ENCODE measurements around the gene PRRT2. TPM values are rescaled to one million over a fixed set of nuclear protein-coding genes. Genes with fewer than 3 reads are reported as not detected.

The PRRT2 gene
- total and polyA plus RNA-seq, 8 donors, result 0.35 to 3.2 (median 0.70) TPM

DNA sequence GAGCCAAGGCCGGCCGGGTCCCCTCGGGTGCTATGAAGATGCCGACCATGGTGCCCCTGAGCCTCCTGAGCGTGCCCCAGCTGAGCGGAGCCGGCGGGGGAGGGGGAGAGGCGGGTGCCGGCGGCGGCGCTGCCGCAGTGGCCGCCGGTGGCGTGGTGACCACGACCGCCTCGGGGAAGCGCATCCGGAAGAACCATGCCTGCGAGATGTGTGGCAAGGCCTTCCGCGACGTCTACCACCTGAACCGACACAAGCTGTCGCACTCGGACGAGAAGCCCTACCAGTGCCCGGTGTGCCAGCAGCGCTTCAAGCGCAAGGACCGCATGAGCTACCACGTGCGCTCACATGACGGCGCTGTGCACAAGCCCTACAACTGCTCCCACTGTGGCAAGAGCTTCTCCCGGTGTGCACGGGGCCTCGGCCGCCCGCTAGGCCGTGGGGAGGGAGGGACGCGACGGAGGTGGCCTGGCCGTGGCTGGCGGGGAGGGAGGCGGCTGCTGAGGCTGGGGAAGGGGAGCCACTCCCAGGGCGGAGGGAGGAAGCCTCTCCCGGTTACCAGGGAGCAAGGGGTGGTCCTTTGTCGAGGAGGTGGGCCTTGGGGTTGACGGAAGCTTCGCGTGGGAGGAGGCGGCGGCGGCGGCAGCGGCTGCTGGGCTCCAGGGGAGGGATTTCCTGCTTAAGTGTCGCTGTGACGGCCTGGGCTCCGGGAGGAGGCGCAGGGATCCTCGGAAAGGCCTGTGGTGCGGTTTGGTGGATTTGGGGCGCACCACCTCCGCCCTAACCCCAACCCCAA is 4.4 kb upstream of the PRRT2 start:
- no peaks in the 10 kb centered on the region for H3K36me3 ChIP-seq
- peaks cover 0 to 20% (median 0%) of the 10 kb centered on the region in 3 donors for H3K4me1 ChIP-seq
- no peaks in the 10 kb centered on the region for H3K27me3 ChIP-seq
- peak; percentile 76 to 90 (median 78) for DNase-seq
- H3K4me3 ChIP-seq, result peak overlapping the region; percentile 6 to 60 (median 30)
- peak overlapping the region; percentile 47 to 86 (median 71) for H3K27ac ChIP-seq
- H3K9me3 ChIP-seq, result no peaks in the 10 kb centered on the region
- ATAC-seq, result peak in 3 of 4 donors; percentile 2 to 8 (median 3)
- FAIRE-seq, result no peak
- WGBS, 2 donors, result 31 to 34% methylated on average over 62 to 69 of the region's 69 CpGs
- TF ChIP-seq, protein P1, sequence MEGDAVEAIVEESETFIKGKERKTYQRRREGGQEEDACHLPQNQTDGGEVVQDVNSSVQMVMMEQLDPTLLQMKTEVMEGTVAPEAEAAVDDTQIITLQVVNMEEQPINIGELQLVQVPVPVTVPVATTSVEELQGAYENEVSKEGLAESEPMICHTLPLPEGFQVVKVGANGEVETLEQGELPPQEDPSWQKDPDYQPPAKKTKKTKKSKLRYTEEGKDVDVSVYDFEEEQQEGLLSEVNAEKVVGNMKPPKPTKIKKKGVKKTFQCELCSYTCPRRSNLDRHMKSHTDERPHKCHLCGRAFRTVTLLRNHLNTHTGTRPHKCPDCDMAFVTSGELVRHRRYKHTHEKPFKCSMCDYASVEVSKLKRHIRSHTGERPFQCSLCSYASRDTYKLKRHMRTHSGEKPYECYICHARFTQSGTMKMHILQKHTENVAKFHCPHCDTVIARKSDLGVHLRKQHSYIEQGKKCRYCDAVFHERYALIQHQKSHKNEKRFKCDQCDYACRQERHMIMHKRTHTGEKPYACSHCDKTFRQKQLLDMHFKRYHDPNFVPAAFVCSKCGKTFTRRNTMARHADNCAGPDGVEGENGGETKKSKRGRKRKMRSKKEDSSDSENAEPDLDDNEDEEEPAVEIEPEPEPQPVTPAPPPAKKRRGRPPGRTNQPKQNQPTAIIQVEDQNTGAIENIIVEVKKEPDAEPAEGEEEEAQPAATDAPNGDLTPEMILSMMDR (IDR thresholded peaks at IDR 0.05), result peak in 1 of 4 donors; percentile 13
- intact Hi-C loops (cut with DNase I), result no loop called here

DNA sequence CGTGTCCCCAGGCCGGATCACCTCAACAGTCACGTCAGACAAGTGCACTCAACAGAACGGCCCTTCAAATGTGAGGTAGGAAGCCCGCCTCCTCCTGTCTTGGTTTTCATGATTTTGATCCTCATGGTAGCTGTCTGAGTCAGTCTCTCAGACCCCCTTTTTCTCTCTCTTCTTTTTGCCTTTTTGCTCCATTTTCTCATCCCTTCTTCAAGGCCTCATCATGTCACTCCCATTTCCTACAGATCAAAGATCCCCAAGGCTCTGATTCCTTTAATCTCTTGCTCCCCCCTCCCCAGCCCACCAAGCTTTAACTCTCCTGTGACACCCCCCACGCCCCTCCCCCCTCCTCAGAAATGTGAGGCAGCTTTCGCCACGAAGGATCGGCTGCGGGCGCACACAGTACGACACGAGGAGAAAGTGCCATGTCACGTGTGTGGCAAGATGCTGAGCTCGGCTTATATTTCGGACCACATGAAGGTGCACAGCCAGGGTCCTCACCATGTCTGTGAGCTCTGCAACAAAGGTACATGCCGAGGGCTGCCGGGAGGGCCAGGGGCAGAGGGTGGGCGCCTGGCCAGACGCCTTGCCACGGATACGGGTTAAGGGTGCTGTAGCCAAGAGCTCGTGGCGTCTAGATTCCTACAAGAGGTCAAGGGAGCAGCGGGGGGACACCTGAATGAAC is 3.6 kb upstream of the PRRT2 start:
- H3K9me3 ChIP-seq, result no peaks in the 10 kb centered on the region
- H3K36me3 ChIP-seq, result no peaks in the 10 kb centered on the region
- peaks cover 0 to 20% (median 0%) of the 10 kb centered on the region in 3 donors for H3K4me1 ChIP-seq
- intact Hi-C loops (cut with DNase I), result no loop called here
- DNase-seq, result peak in 4 of 6 donors; percentile 37 to 81 (median 54)
- no peaks in the 10 kb centered on the region for H3K27me3 ChIP-seq
- TF ChIP-seq, protein P1 (IDR thresholded peaks at IDR 0.05), result no peak
- FAIRE-seq, result no peak
- peak overlapping the region; percentile 47 to 86 (median 71) for H3K27ac ChIP-seq
- 69 to 71% methylated on average over 25 of the region's 25 CpGs for WGBS, 2 donors
- no peak for ATAC-seq
- peak overlapping the region in 2 of 4 donors; percentile 55 to 60 for H3K4me3 ChIP-seq

DNA sequence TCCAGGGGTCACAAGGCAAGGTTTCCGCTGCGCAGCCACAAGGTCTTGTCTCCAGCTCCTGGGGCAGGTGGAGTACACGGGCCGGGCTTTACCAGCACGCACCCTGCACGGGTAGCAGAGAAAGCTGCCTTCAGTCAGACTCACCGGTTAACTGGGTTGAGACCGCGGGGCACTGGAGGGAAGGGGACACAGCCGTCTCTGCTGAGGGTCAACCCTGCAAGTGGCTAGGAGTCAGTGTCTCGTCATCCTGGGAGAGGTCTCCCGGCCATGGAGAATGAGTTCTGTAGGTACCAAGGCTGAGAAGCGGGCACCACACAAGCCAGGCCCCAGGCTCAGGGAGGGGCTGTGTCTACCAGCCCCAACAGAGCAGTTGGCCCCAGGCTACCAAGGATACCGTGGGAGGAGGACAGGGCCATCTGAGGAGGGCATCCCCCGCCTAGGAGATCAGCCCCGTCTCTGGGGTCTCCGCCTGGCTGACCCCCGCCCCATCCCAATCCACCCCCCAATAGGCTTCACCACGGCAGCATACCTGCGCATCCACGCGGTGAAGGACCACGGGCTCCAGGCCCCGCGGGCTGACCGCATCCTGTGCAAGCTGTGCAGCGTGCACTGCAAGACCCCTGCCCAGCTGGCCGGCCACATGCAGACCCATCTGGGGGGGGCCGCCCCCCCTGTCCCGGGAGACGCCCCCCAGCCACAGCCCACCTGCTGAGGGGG is 2.8 kb upstream of the PRRT2 start:
- WGBS, 2 donors, result 81 to 85% methylated on average over 31 of the region's 31 CpGs
- H3K4me1 ChIP-seq, result peaks cover 0 to 20% (median 0%) of the 10 kb centered on the region in 3 donors
- no peaks in the 10 kb centered on the region for H3K9me3 ChIP-seq
- no peaks in the 10 kb centered on the region for H3K27me3 ChIP-seq
- intact Hi-C loops (cut with DNase I), result no loop called here
- H3K36me3 ChIP-seq, result no peaks in the 10 kb centered on the region
- no peak for ATAC-seq
- peak in 3 of 6 donors; percentile 40 to 85 (median 64) for DNase-seq
- no peak for FAIRE-seq
- H3K27ac ChIP-seq, result peak overlapping the region in 1 of 4 donors; percentile 2
- peak overlapping the region in 1 of 4 donors; percentile 55 for H3K4me3 ChIP-seq
- TF ChIP-seq, protein P1 (IDR thresholded peaks at IDR 0.05), result no peak

DNA sequence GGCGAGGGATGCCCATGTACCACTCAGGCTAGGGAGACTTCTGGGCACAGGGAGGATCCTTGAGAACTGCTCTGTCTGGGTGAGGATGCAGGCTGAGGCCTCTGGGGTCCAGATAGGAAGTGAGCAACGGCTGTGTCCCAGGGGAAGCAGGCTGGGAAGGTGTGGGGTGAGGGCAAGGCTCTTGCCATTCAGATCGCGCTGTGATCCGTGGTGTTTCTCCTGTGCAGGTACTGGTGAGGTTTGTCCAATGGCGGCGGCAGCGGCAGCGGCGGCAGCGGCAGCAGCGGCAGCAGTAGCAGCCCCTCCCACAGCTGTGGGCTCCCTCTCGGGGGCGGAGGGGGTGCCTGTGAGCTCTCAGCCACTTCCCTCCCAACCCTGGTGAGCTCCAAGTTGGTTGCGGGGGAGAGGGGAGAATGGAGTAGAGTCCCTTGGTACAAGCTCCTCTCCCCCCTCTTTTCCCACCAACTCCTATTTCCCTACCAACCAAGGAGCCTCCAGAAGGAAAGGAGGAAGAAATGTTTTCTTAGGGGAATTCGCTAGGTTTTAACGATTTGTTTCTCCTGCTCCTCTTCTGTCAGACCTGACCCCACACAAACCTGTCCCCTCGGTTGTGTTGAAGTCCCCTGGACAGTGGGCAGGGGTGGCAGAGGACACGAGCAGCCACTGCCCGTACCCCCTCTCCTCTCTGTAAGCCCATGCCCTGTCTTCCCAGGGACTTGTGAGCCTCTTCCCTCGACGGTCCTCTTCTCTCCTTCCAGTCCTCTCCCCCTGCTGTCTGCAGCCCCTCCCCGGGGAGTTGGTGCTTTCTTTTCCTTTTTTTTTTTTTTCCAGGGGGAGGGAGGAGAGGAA is 1.9 kb upstream of the PRRT2 start:
- Histone ChIP-seq H3K27ac (peak overlapping the region in 2 of 4 donors; percentile 85 to 87), H3K27me3 (no peaks in the 10 kb centered on the region), H3K4me3 (no peak overlapping the region), H3K36me3 (no peaks in the 10 kb centered on the region), H3K4me1 (peaks cover 0 to 20% (median 0%) of the 10 kb centered on the region in 3 donors), H3K9me3 (no peaks in the 10 kb centered on the region)
- intact Hi-C loops (cut with DNase I), result no loop called here
- 72 to 81% methylated on average over 22 to 23 of the region's 23 CpGs for WGBS, 2 donors
- ATAC-seq (no peak), FAIRE-seq (no peak), DNase-seq (peak in 2 of 6 donors; percentile 57 to 77)
- TF ChIP-seq, protein P1 (IDR thresholded peaks at IDR 0.05), result no peak

Data from pancreas (tissue), 10 donors.